ENCODE data around the gene MFAP4. TPM values are rescaled to one million over a fixed set of nuclear protein-coding genes. Genes with fewer than 3 reads are reported as not detected.

MFAP4 gene
- total RNA-seq, 2 donors from 2014 or later, result not detected

GRCh38 chr17:19348806-19349205 is 38.2 kb downstream of the MFAP4 start:
- H3K27ac Mint-ChIP-seq, result no peak overlapping the region
- no peaks in the 10 kb centered on the region for H3K9me3 Mint-ChIP-seq
- no peaks in the 10 kb centered on the region for H3K36me3 Mint-ChIP-seq
- ATAC-seq (no peak), DNase-seq (ENCODE audit: low spot score in 2 of 2) (no peak)

DNA sequence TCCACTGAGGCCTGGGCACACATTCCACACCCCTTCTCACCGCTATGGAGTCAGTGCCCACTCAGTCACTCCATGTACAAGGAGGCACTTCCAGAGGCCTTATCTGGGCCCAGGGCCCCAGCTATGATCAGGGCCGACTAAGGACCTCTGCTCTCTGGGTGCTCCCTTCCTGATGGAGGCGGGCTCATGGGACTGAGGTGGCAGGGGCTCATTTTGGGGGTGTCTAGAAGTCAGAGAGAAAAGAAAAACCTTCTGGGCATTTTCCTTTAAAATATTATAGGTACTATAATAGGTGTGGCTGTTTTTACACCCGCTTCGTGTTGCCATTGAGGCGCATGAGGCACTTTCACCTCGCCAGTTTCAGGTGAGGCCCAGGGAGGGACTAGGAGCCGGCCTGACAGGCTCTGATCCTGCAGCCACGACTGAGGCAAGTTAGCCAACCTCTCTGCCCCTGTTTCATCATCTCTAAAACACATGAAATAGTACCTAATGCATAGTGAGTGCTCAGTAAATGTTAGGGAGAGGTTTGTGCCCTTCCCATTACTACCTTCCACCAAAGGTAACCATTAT is 38.8 kb downstream of the MFAP4 start:
- DNase-seq (ENCODE audit: low spot score in 2 of 2) (peak in 1 of 2 donors; percentile 11), ATAC-seq (no peak)
- no peak overlapping the region for H3K27ac Mint-ChIP-seq
- no peaks in the 10 kb centered on the region for H3K9me3 Mint-ChIP-seq
- no peaks in the 10 kb centered on the region for H3K36me3 Mint-ChIP-seq

DNA sequence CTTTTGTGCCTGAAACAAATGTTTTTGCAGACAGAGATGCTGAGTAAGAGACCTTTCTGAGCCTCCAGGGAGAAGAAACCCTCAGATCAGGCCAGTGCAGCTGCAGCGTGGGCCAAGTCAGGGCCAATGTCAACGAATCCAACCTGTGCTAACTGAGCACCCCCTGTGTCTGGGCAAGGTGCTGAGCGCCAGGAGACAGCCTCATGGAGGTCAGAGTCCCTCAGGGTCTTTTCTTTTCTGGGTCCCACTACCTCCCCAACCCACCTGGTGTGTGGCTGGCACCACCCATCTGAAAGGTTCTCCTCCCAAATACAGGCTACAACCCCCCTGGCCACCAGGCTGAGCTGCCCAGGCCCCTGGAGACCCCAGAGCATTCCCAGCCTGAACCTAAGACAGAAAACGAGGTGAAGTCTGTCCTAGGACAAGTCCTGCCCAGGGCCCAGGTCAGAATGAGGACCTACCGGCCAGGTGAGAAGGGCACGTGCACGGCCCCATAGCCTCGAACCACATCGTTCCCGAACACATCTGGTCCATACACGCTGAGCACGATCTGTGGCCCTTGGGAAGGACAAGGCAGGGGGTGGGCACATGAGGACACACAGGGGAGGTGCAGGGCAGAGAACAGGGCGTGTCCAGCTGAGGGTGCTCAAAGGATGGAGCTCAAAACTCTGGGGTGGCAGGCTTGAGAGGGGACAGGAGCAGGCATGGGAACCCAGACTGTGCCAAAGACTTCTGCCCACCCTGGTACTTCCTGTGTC is 39.5 kb downstream of the MFAP4 start:
- DNase-seq (ENCODE audit: low spot score in 2 of 2) (peak in 1 of 2 donors; percentile 46), ATAC-seq (no peak)
- no peaks in the 10 kb centered on the region for H3K9me3 Mint-ChIP-seq
- H3K27ac Mint-ChIP-seq, result no peak overlapping the region
- no peaks in the 10 kb centered on the region for H3K36me3 Mint-ChIP-seq

DNA sequence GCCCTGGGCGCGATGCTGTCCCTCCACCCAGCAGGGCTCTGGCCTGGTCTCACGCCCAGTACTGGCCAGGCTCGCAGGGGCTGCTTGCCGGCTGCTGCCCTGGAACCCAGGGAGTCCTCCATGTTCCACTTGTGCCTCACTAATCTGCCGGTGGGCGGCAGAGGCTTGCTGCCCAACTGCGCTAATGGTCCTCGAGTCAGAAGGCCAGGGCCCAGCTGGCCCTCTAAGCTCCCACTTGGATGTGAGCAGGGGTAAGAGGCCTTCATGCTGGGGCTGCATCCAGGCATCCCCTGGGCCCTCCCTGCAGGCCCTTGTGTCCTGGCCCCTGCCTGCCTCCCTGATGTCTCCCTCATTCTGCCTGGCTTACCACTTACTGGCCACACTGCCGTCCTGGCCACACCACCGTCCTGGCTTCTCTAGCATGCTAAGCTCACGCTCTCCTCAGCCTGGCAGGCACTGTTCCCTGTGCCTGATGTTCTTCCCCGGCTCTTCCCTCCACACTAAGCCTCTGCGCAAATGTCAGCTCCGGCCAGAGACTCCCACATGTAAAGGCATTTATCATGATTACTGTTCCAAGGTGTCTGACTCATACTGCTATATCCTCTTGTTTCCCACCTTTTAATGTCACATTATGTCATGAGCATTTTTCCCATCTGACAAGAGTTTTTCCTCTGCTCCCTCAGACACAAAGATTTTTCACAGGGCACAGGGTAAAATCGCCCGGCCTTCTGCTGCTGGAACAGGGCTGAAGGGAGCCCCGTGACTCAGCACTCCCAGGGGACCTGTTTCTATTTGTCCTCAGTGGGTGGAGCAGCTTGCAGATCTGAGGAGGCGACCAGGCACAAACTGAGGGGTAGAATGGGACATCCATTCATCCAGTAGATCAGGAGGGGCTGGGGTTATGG is 40.4 kb downstream of the MFAP4 start:
- Mint-ChIP-seq H3K9me3 (no peaks in the 10 kb centered on the region), H3K36me3 (no peaks in the 10 kb centered on the region), H3K27ac (peak overlapping the region in 1 of 2 donors; percentile 33)
- no peak for ATAC-seq
- DNase-seq (ENCODE audit: low spot score in 2 of 2), result peak in 1 of 2 donors; percentile 44

GRCh38 chr17:19345486-19346350 is 41.3 kb downstream of the MFAP4 start:
- Mint-ChIP-seq H3K9me3 (no peaks in the 10 kb centered on the region), H3K36me3 (no peaks in the 10 kb centered on the region), H3K27ac (no peak overlapping the region)
- DNase-seq (ENCODE audit: low spot score in 2 of 2), result peak in 1 of 2 donors; percentile 40
- no peak for ATAC-seq

DNA sequence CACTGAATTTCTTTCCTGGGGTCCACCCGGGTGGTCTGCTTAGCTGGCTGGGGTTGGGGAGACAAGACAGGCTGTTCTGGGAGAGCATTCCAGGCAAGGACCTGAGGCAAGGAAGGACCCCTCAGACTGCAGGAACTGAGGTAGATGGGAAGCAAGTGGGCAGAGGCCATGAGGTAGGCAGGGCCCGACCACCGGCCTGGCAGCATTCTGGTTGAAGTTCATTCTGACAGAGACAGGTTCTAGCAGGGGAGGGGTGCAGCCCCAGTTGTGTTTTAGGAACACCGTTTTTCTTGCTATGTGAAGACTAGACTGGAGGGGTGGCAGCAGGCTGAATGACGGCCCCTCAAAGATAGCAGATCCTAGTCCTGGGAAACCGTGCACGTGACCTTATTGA is 41.9 kb downstream of the MFAP4 start:
- Mint-ChIP-seq H3K27ac (no peak overlapping the region), H3K36me3 (no peaks in the 10 kb centered on the region), H3K9me3 (no peaks in the 10 kb centered on the region)
- ATAC-seq, result no peak
- DNase-seq (ENCODE audit: low spot score in 2 of 2), result no peak

GRCh38 chr17:19344311-19345066 is 42.5 kb downstream of the MFAP4 start:
- no peak overlapping the region for H3K27ac Mint-ChIP-seq
- H3K9me3 Mint-ChIP-seq, result no peaks in the 10 kb centered on the region
- DNase-seq (ENCODE audit: low spot score in 2 of 2) (peak in 1 of 2 donors; percentile 42), ATAC-seq (no peak)
- no peaks in the 10 kb centered on the region for H3K36me3 Mint-ChIP-seq

- H3K9me3 Mint-ChIP-seq, result no peaks in the 10 kb centered on the region
- ATAC-seq (no peak), DNase-seq (ENCODE audit: low spot score in 2 of 2) (no peak)
- H3K27ac Mint-ChIP-seq, result no peak overlapping the region
- no peaks in the 10 kb centered on the region for H3K36me3 Mint-ChIP-seq
Measured at GRCh38 chr17:19343671-19344151, 43.3 kb downstream of the MFAP4 start.

- no peak for ATAC-seq
- H3K9me3 Mint-ChIP-seq, result no peaks in the 10 kb centered on the region
- no peaks in the 10 kb centered on the region for H3K36me3 Mint-ChIP-seq
- no peak for DNase-seq (ENCODE audit: low spot score in 2 of 2)
- no peak overlapping the region for H3K27ac Mint-ChIP-seq
Measured at GRCh38 chr17:19343256-19343630, 43.7 kb downstream of the MFAP4 start.

GRCh38 chr17:19342611-19343255 is 44.3 kb downstream of the MFAP4 start:
- Mint-ChIP-seq H3K36me3 (no peaks in the 10 kb centered on the region), H3K9me3 (no peaks in the 10 kb centered on the region), H3K27ac (no peak overlapping the region)
- ATAC-seq, result no peak
- DNase-seq (ENCODE audit: low spot score in 2 of 2), result no peak

DNA sequence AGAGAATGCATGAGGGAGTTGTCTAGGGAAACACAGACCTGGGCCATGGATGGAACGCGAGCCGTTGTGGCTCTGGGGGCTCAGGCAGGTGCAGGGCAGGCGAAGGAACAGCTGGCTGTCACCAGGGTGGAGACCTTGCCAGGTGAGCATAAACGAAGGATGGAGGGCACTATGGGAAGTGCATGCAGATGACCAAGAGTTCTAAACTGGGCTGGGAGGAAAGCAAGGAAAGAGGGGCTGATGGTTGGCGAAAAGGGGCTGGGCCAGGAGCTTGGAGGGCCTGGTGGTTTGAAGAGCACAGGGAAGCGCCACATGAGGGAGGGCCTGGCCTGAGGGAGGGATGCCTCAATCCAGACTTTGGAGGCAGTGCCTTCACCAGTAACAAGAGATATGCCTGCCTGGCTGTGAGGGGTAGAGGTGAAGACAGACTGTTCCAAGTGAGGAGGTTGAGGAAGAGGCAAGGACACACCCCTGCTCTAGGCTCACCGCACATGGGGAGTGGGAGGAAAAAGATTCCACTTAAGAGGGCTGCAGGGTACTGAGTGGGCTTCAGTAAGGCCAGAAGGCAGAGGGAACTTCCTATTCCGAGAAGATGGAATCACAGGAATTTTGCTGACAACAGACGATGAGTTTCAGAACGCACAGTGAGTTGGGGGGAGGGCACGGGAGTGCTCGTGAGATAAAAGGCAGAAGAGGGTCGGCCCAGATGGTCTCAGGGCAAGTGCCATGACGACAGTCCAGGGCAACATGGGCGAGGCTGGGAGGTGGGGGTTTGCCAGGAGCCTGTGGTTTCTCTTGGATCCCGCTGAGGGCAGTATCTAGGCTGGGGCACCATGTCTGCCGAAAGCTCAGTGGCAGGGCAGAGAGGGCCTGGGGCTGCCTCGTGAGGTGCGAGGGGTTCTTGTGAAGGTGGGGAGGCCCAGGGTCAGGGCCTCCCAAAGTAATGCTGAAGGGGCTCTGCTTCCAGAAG is 45.1 kb downstream of the MFAP4 start:
- DNase-seq (ENCODE audit: low spot score in 2 of 2), result no peak
- Mint-ChIP-seq H3K9me3 (no peaks in the 10 kb centered on the region), H3K36me3 (no peaks in the 10 kb centered on the region), H3K27ac (no peak overlapping the region)
- no peak for ATAC-seq

DNA sequence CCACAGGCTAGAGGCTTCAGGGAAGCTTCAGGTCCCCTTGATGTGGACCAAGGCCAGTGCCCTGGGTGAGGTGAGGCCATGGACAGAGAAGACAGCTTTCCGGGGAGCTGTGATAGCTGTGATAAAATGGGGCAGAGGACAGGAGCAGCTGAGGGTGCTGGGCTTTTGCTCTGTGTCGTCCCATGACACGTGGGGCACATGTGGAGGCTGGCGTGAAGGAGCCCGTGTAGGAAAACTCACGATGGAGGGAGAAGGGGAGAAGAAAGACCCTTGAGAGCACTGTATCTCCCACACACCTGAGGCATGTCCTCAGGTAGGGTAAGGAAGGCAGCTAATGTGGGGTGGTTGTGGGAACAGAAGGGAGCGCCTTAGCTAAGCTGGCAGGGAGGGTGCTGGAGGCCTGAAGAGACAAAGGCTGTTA is 45.8 kb downstream of the MFAP4 start:
- no peaks in the 10 kb centered on the region for H3K9me3 Mint-ChIP-seq
- no peak overlapping the region for H3K27ac Mint-ChIP-seq
- no peak for DNase-seq (ENCODE audit: low spot score in 2 of 2)
- H3K36me3 Mint-ChIP-seq, result no peaks in the 10 kb centered on the region
- no peak for ATAC-seq

DNA sequence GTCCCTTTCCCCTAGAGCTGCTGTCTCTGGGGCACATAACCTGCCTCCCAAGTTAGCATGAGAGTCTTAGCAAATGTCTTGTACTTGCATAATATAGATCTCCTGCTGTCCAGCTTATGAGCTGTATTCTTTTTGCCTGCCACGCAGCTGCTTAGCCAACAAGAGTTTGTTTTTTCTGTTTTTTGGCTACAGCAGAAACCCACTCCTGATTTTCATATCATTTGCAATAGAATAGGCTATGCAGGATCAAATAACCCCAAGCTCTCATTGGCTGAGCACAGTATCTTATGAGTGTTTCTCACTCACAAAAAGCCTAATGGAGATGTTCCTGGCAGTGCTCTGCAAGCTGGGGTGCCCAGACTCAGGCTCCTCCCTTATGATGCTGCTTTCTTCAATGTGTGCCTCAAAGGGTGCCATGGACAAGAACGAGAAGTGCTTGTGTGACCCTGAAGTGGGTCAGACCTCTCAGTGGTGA is 47.6 kb downstream of the MFAP4 start:
- ATAC-seq (no peak), DNase-seq (ENCODE audit: low spot score in 2 of 2) (no peak)
- Mint-ChIP-seq H3K27ac (no peak overlapping the region), H3K9me3 (no peaks in the 10 kb centered on the region), H3K36me3 (no peaks in the 10 kb centered on the region)

Measured in activated naive CD4-positive, alpha-beta T cell treated with anti-CD3 and anti-CD28 coated beads, Interleukin-2, amount 50 U/mL, for 72 hours (primary cell).